Neural cell (in vitro differentiated cells): ENCODE measurements around the gene DCC. TPM values are rescaled to one million over a fixed set of nuclear protein-coding genes. Genes with fewer than 3 reads are reported as not detected.

ENCODE experiments used
- H2AFZ ChIP-seq: fragments of 200-600, 300-800 bp; sonication (generic), shearing (Covaris generic); 2 replicates; pipeline ENCODE4 v1.6.0; 2014; ENCODE audit warnings: low read depth, mild to moderate bottlenecking, antibody characterized with exemption, low read length, moderate library complexity
- H3F3A ChIP-seq: fragments of 200-600 bp; shearing (Covaris generic); 2 replicates; pipeline ENCODE4 v1.6.1; 2016; ENCODE audit warnings: mild to moderate bottlenecking, moderate library complexity, mixed read lengths, antibody characterized with exemption, low read length; ENCODE audit not compliant: insufficient read depth, poor library complexity, severe bottlenecking
- H3K27ac ChIP-seq: fragments of 200-600, 300-800 bp; sonication (generic), shearing (Covaris generic); 2 replicates; pipeline ENCODE4 v1.5.1; 2014; ENCODE audit warnings: mild to moderate bottlenecking, low read length, moderate library complexity
- H3K27me3 ChIP-seq: fragments of 300-800, 200-600 bp; sonication (generic), shearing (Covaris generic); 2 replicates; pipeline ENCODE4 v1.6.0; 2014; ENCODE audit warnings: mild to moderate bottlenecking, low read depth, low read length, moderate library complexity; ENCODE audit not compliant: insufficient read depth
- H3K36me3 ChIP-seq: fragments of 300-800, 200-600 bp; sonication (generic), shearing (Covaris generic); 2 replicates; pipeline ENCODE4 v1.5.1; 2014; ENCODE audit warnings: mild to moderate bottlenecking, antibody characterized with exemption, low read length, moderate library complexity; ENCODE audit not compliant: insufficient read depth
- H3K4me2 ChIP-seq: fragments of 300-800, 200-600 bp; sonication (generic), shearing (Covaris generic); 2 replicates; pipeline ENCODE4 v1.6.0; 2014; ENCODE audit warnings: mild to moderate bottlenecking, low read length
- H3K4me3 ChIP-seq: fragments of 300-800, 200-600 bp; sonication (generic), shearing (Covaris generic); 2 replicates; pipeline ENCODE4 v1.5.1; 2014; ENCODE audit warnings: mild to moderate bottlenecking, low read length, moderate library complexity
- H3K79me2 ChIP-seq: fragments of 200-600 bp; shearing (Covaris generic); replicated peaks from 2 replicates; pipeline ENCODE4 v1.6.0; 2014; ENCODE audit warnings: mild to moderate bottlenecking, low read length, moderate library complexity; ENCODE audit not compliant: insufficient read depth
- H3K9ac ChIP-seq: fragments of 300-800, 200-600 bp; sonication (generic), shearing (Covaris generic); 2 replicates; pipeline ENCODE4 v1.6.1; 2016; ENCODE audit warnings: mild to moderate bottlenecking, low read length, mixed read lengths
- H3K9me2 ChIP-seq: fragments of 200-600 bp; shearing (Covaris generic); 2 replicates; pipeline ENCODE4 v1.6.1; 2016; ENCODE audit warnings: mild to moderate bottlenecking, low read length, mixed read lengths; ENCODE audit not compliant: insufficient read depth
- H3K9me3 ChIP-seq: fragments of 200-600, 300-800 bp; sonication (generic), shearing (Covaris generic); 2 replicates; pipeline ENCODE4 v1.6.1; 2016; ENCODE audit warnings: mild to moderate bottlenecking, mixed run types, low read length, moderate library complexity, mixed read lengths
- H4K20me1 ChIP-seq: fragments of 200-600 bp; shearing (Covaris generic); 2 replicates; pipeline ENCODE4 v1.6.1; 2016; ENCODE audit warnings: mild to moderate bottlenecking, mixed run types; ENCODE audit not compliant: insufficient read depth
- CTCF ChIP-seq: fragments of 450-650 bp; IDR thresholded peaks from 2 replicates; pipeline ENCODE4 v1.5.1; 2014; ENCODE audit warnings: antibody characterized with exemption, mild to moderate bottlenecking, moderate library complexity; ENCODE audit not compliant: poor library complexity, severe bottlenecking
- EP300 ChIP-seq: fragments of 450-650 bp; conservative IDR thresholded peaks from 2 replicates; pipeline ENCODE4 v1.6.1; 2014; ENCODE audit warnings: antibody characterized with exemption, mild to moderate bottlenecking, moderate library complexity; ENCODE audit not compliant: poor library complexity, severe bottlenecking
- EZH2 ChIP-seq: fragments of 200-600, 300-800 bp; shearing (Covaris generic), sonication (generic); IDR thresholded peaks from 2 replicates; pipeline ENCODE4 v1.6.1; 2014; ENCODE audit warnings: antibody characterized with exemption, low read length, borderline replicate concordance, mild to moderate bottlenecking; ENCODE audit not compliant: insufficient read depth, poor library complexity, severe bottlenecking
- MXI1 ChIP-seq: fragments of 450-650 bp; conservative IDR thresholded peaks from 2 replicates; pipeline ENCODE4 v1.6.1; 2014; ENCODE audit warnings: antibody characterized with exemption, mild to moderate bottlenecking; ENCODE audit not compliant: poor library complexity, severe bottlenecking
- POLR2AphosphoS5 ChIP-seq: IDR thresholded peaks from 2 replicates; pipeline ENCODE4 v1.6.1; 2012
- RAD21 ChIP-seq: fragments of 450-650 bp; conservative IDR thresholded peaks from 2 replicates; pipeline ENCODE4 v1.6.1; 2014; ENCODE audit warnings: antibody characterized with exemption, mild to moderate bottlenecking, moderate library complexity
- SMC3 ChIP-seq: fragments of 450-650 bp; conservative IDR thresholded peaks from 2 replicates; pipeline ENCODE4 v1.6.1; 2014; ENCODE audit warnings: antibody characterized with exemption, mild to moderate bottlenecking, moderate library complexity; ENCODE audit not compliant: poor library complexity
- TAF1 ChIP-seq: IDR thresholded peaks from 2 replicates; pipeline ENCODE4 v1.6.1; 2012; ENCODE audit warnings: low read depth
- polyA plus RNA-seq: library from polyadenylated mRNA; depleted of rRNA; stranded (reverse); fragments of >200 nt; gene quantifications from 2 replicates; pipeline ENCODE4 v1.2.3, GENCODE V29; 2014
- TF ChIP-seq, protein P1 (sequence below): IDR thresholded peaks from 2 replicates; pipeline ENCODE4 v1.6.1; 2012; ENCODE audit warnings: borderline replicate concordance

The DCC gene
- polyA plus RNA-seq, 1 donor from 2014 or later, result 40.7 TPM

- Histone ChIP-seq H3K27me3 (no peaks in the 10 kb centered on the region), H3F3A (no peaks in the 10 kb centered on the region), H4K20me1 (no peaks in the 10 kb centered on the region), H3K4me3 (no peak overlapping the region), H2AFZ (no peak overlapping the region), H3K9ac (no peak overlapping the region), H3K36me3 (no peaks in the 10 kb centered on the region), H3K4me2 (no peak overlapping the region), H3K9me2 (no peaks in the 10 kb centered on the region), H3K27ac (no peak overlapping the region), H3K9me3 (no peaks in the 10 kb centered on the region), H3K79me2 (peaks cover 6% of the 10 kb centered on the region)
- TF ChIP-seq MXI1 (no peak), RAD21 (no peak), TAF1 (no peak), POLR2AphosphoS5 (no peak), EP300 (no peak), EZH2 (no peak), CTCF (no peak), SMC3 (no peak)
- TF ChIP-seq, protein P1, sequence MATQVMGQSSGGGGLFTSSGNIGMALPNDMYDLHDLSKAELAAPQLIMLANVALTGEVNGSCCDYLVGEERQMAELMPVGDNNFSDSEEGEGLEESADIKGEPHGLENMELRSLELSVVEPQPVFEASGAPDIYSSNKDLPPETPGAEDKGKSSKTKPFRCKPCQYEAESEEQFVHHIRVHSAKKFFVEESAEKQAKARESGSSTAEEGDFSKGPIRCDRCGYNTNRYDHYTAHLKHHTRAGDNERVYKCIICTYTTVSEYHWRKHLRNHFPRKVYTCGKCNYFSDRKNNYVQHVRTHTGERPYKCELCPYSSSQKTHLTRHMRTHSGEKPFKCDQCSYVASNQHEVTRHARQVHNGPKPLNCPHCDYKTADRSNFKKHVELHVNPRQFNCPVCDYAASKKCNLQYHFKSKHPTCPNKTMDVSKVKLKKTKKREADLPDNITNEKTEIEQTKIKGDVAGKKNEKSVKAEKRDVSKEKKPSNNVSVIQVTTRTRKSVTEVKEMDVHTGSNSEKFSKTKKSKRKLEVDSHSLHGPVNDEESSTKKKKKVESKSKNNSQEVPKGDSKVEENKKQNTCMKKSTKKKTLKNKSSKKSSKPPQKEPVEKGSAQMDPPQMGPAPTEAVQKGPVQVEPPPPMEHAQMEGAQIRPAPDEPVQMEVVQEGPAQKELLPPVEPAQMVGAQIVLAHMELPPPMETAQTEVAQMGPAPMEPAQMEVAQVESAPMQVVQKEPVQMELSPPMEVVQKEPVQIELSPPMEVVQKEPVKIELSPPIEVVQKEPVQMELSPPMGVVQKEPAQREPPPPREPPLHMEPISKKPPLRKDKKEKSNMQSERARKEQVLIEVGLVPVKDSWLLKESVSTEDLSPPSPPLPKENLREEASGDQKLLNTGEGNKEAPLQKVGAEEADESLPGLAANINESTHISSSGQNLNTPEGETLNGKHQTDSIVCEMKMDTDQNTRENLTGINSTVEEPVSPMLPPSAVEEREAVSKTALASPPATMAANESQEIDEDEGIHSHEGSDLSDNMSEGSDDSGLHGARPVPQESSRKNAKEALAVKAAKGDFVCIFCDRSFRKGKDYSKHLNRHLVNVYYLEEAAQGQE, result no peak
These were observed 206.8 kb downstream of the DCC start for GRCh38 chr18:52546686-52547346.

- Histone ChIP-seq H3K79me2 (no peaks in the 10 kb centered on the region), H3K4me3 (no peak overlapping the region), H3K27ac (no peak overlapping the region), H3K36me3 (no peaks in the 10 kb centered on the region), H4K20me1 (no peaks in the 10 kb centered on the region), H3F3A (peaks cover 5% of the 10 kb centered on the region), H3K9me2 (no peaks in the 10 kb centered on the region), H2AFZ (no peak overlapping the region), H3K27me3 (no peaks in the 10 kb centered on the region), H3K4me2 (no peak overlapping the region), H3K9ac (no peak overlapping the region), H3K9me3 (no peaks in the 10 kb centered on the region)
- TF ChIP-seq SMC3 (no peak), MXI1 (no peak), EZH2 (no peak), TAF1 (no peak), CTCF (no peak), POLR2AphosphoS5 (no peak), RAD21 (no peak), EP300 (no peak)
- TF ChIP-seq, protein P1, result no peak
These were observed 213.4 kb downstream of the DCC start for GRCh38 chr18:52553441-52553840.
